GM18505 (cell line): ENCODE data around the gene SLC30A1.
"Not testable (repeated sequence)": the region's sequence is repeated elsewhere in the genome, so short reads cannot be mapped to it uniquely, and the experiment has no call there.

Experiments used
- ATAC-seq: cut with Tn5 transposase; IDR thresholded peaks from one replicate; pipeline ENCODE4 v1.9.1; 2021; ENCODE audit not compliant: unreplicated experiment
- POLR2A ChIP-seq: IDR thresholded peaks from 4 replicates; pipeline ENCODE4 v1.6.1; 2011; ENCODE audit warnings: borderline replicate concordance; ENCODE audit not compliant: insufficient read depth, insufficient read length; ENCODE audit errors: extremely low read depth

The SLC30A1 gene

DNA sequence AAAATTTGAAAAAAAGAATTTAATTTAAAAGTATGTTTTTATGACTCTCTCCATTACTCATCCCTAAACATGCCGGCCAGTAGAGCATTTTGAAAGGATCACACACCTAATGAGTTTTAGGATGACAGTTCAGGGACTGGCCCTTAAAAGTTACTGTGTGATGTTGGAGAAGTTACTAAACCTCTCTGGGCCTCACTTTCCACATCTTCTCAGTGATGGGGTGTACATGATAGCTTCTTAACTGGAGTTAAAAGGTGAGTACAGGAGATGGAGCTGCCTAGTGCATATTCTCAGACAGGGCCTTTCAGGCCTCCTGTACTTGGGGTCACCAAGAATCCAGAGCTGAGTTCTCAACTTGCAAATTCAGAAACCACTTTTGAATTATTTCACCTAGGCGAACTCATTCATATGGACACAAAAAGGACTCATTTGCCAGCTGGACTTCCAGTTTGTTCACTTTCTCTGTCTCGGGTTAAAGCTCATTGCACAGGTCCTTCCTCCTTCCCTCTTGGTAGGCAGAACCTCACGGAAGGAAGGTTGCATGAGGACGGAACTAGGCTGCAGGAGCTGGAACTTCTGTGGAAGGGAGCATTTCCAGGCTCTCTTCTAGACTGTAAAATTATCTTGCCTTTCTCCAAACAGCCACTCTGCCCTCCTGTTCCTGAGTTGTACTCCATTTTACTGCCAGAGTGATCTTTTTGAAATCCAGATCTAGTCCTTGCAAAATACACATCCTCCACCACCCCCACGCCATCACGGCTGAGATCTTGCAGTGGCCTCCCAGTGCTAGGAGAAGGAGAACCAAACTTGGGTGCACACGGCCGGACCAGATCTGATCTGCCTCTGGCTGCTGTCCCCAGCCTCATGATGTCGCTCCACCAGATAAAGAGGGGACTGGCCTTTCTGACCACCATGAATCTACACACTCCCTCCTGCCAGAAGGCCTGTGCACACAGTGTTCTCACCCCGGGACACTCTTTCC is 4.3 kb upstream of the SLC30A1 start:
- no peak for TF ChIP-seq POLR2A
- ATAC-seq: no peak

- no peak for TF ChIP-seq POLR2A
- ATAC-seq: no peak
Observed at GRCh38 chr1:211581526-211581925, 2.6 kb upstream of the SLC30A1 start.

GRCh38 chr1:211580303-211580687 is 1.3 kb upstream of the SLC30A1 start:
- no peak for TF ChIP-seq POLR2A
- no peak for ATAC-seq

GRCh38 chr1:211579440-211580302 is 710 bp upstream of the SLC30A1 start:
- ATAC-seq: peak; percentile 40
- peak; percentile 60 for TF ChIP-seq POLR2A

GRCh38 chr1:211577819-211578639 is 932 bp downstream of the SLC30A1 start:
- TF ChIP-seq POLR2A: no peak
- peak; percentile 34 for ATAC-seq

GRCh38 chr1:211577277-211577818 is 1.6 kb downstream of the SLC30A1 start:
- no peak for ATAC-seq
- no peak for TF ChIP-seq POLR2A

- TF ChIP-seq POLR2A: no peak
- ATAC-seq: no peak
Observed at GRCh38 chr1:211576717-211577116, 2.2 kb downstream of the SLC30A1 start.

- no peak for ATAC-seq
- TF ChIP-seq POLR2A: no peak
Observed at GRCh38 chr1:211574705-211575104, 4.3 kb downstream of the SLC30A1 start.

- no peak for TF ChIP-seq POLR2A
- no peak for ATAC-seq
Observed at GRCh38 chr1:211571998-211572397, 7.0 kb downstream of the SLC30A1 start.

DNA sequence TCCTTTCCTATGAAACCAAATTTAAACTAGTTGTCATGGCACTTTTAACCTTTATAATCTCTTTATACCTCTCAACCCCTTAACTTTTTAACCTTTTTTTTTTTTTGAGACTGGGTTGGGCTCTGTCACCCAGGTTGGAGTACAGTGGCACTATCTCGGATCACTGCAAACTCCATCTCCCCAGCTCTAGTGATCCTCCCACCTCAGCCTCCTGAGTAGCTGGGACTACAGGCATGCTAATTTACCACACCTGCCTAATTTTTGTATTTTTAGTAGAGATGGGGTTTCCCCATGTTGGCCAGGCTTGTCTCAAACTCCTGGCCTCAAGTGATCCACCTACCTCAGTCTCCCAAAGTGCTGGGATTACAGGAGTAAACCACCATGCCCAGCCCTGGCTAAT is 8.6 kb downstream of the SLC30A1 start:
- ATAC-seq: not testable (repeated sequence)

GRCh38 chr1:211566431-211567025 is 12.4 kb downstream of the SLC30A1 start:
- ATAC-seq: peak; percentile 91
- TF ChIP-seq POLR2A: no peak

DNA sequence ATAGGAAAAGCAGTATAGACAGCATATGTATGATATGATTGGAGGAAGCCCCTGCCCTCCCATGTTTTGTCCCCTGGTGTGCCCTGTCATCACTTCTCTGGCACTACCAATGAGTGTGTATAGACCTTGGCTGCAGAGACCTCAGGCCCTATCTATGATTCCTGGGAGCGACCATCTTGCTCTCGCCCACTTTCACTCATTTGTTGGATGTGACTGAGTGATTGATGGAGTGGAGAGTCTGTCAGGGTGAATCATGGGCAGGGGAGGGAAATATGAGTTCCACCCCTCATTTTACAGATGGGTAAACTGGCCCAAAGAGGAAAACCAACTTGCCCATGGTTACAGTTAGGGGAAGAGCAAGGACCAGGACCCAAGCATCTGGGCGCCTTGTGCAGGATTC is 14.9 kb downstream of the SLC30A1 start:
- no peak for TF ChIP-seq POLR2A

More for the DNA sequence above, 14.9 kb downstream of the SLC30A1 start:
- no peak for ATAC-seq
